ENCODE results near the gene RPS6KA2.

DNA sequence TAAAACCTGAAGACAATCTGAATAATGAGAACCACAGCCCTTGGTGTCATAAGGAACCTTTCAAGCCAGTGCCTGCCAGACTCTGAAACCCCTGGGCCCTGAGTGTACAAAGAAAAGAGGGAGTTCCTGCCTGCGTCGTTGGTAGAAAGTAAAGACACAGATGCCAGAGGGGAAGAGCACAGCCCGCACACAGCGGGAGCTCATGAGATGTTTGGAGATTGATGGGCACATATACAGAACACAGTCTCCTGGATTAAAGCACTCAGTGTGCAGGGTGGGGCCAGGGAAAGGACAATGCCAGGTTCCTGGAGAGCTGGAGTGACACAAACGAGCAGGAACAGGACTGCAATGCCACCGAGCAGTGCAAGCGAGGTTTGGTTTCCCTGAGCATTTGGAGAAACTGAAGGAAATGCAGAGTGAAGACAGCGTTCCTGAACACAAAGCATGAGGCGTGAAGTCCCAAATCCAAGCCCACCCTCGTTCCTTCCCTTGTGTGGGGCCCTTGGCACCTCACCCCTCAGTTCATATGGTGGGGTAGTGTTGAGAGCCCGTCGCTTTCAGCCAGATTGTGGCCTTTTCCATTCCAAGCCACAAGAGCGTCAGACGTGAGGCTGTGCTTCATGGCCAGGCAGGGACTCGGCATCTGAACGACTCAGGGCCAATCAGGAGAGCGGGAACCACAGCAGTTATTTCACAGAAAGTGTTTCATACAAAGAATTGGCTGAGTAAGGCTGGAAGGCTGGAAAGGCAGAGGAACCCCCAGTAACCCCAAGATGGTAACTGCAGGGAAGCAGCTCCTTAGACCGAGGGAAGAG lies 41.0 kb upstream of the RPS6KA2 start:
- TF ChIP-seq POLR2A (IDR thresholded peaks at IDR 0.05) (no peak), CTCF (IDR thresholded peaks at IDR 0.05) (no peak)
